Left lung (tissue), 10 donors: ENCODE results near the gene USP5. TPM values are rescaled to one million over a fixed set of nuclear protein-coding genes. Genes with fewer than 3 reads are reported as not detected.
"Not testable (repeated sequence)": the region's sequence is repeated elsewhere in the genome, so short reads cannot be mapped to it uniquely, and the experiment has no call there.

Source experiments
- ATAC-seq: fragments of 200-7000 bp; cut with Tn5 transposase; one replicate; pipeline ENCODE4 v1.9.1; 2020; ENCODE audit warnings: moderate library complexity
- DNase-seq, 4 donors: peaks; one replicate each; pipeline ENCODE4 v3.0.0-alpha.2; 2013 to 2020
- H3K27ac ChIP-seq, 2 donors: fragments of 200-600 bp; sonication (generic) in 1 of 2; one replicate each; pipeline versions ENCODE4 v1.5.0 to v1.8.0; 2020 to 2021
- H3K27me3 ChIP-seq, 2 donors: fragments of 200-600 bp; sonication (generic) in 1 of 2; one replicate each; pipeline versions ENCODE4 v1.5.0 to v1.8.0; 2020 to 2021
- H3K36me3 ChIP-seq, 2 donors: fragments of 200-600 bp; sonication (generic) in 1 of 2; one replicate each; pipeline versions ENCODE4 v1.5.0 to v1.8.0; 2020 to 2021
- H3K4me1 ChIP-seq, 2 donors: fragments of 200-600 bp; one replicate each; pipeline ENCODE4 v1.8.0; 2021
- H3K4me3 ChIP-seq, 2 donors: fragments of 200-600 bp; sonication (generic) in 1 of 2; one replicate each; pipeline versions ENCODE4 v1.5.0 to v1.8.0; 2020 to 2021; ENCODE audit warnings: mild to moderate bottlenecking in 1 of 2
- H3K9me3 ChIP-seq, 2 donors: fragments of 200-600 bp; sonication (generic) in 1 of 2; one replicate each; pipeline versions ENCODE4 v1.5.0 to v1.8.0; 2020 to 2021
- intact Hi-C, 2 donors: fragments of 100-400 bp; cut with DNase I; formaldehyde crosslinking; loops; one replicate each; pipeline versions ENCODE4 v1.11.2 to v1.14.2; 2022
- polyA plus RNA-seq, 6 donors: library from polyadenylated mRNA; unstranded; fragments of 120-200 nt; gene quantifications; one replicate each; pipeline ENCODE4 v1.2.1, GENCODE V29; 2013; ENCODE audit not compliant: insufficient read length in 6 of 6
- total RNA-seq, 2 donors: library from RNA; stranded (reverse); fragmentation: NEBNext Ultra II Directional; extraction: Animal tissue kit (Norgen Biotek cat#: 25700); gene quantifications; one replicate each; pipeline ENCODE4 v1.2.1, GENCODE V29; 2021
- TF ChIP-seq, protein P1 (sequence below), 2 donors: fragments of 200-600 bp; sonication (generic) in 1 of 2; IDR thresholded peaks; one replicate each; pipeline versions ENCODE4 v1.5.0 to v1.8.0; 2021; ENCODE audit warnings: antibody characterized with exemption in 2 of 2
- donor health status: DM: no; HTN: yes; CAD: no.
- donor health status: DM: no; HTN: no; CAD: no.

USP5 gene
- total and polyA plus RNA-seq, 8 donors: 50.8 to 90.2 (median 59.7) TPM

DNA sequence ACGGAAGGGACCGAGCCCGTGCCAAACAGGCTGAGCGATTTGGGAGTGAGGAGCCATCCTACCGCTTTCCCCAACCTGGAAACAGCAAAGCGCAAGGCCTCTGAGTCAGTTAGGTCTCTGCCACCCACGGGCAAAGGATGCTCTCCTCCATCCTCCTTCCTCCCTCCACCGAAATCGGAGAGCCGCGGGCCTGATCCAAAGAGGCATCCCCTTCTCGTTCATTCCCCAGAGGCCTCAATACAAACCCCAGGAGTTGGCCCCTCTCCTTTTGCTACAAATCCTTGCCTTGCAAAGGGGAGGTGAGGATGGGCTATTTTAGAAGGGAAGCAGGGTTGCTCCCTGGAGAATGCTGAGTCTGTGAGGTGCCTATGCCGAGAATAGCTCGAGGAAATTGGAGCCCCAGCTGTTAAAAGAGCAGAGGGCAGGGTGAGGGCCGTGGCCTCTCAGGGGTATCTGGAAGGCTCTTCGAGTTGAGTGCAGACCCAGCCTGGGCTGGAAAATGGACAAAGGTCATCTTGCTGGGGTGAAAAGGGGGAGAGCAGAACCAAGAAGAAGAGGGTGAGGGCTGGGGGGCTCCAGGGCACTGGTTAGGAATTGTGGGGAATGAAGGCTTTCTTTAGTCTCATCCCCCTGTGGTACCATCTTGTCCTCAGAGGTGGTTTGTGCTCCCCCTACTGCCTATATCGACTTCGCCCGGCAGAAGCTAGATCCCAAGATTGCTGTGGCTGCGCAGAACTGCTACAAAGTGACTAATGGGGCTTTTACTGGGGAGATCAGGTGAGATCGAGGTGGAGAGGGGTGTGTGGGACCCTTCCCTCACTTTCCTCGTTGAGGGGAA, 16.5 kb downstream of the USP5 start:
- Histone ChIP-seq H3K4me1 (peaks cover 31 to 50% of the 10 kb centered on the region in 2 donors), H3K4me3 (peak overlapping the region; percentile 100), H3K27me3 (no peaks in the 10 kb centered on the region), H3K9me3 (no peaks in the 10 kb centered on the region), H3K27ac (peak overlapping the region; percentile 95 to 96), H3K36me3 (peaks cover 0 to 52% of the 10 kb centered on the region in 2 donors)
- TF ChIP-seq, protein P1, sequence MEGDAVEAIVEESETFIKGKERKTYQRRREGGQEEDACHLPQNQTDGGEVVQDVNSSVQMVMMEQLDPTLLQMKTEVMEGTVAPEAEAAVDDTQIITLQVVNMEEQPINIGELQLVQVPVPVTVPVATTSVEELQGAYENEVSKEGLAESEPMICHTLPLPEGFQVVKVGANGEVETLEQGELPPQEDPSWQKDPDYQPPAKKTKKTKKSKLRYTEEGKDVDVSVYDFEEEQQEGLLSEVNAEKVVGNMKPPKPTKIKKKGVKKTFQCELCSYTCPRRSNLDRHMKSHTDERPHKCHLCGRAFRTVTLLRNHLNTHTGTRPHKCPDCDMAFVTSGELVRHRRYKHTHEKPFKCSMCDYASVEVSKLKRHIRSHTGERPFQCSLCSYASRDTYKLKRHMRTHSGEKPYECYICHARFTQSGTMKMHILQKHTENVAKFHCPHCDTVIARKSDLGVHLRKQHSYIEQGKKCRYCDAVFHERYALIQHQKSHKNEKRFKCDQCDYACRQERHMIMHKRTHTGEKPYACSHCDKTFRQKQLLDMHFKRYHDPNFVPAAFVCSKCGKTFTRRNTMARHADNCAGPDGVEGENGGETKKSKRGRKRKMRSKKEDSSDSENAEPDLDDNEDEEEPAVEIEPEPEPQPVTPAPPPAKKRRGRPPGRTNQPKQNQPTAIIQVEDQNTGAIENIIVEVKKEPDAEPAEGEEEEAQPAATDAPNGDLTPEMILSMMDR (IDR thresholded peaks at IDR 0.05): no peak
- intact Hi-C loops: no loop called here
- no peak for DNase-seq
- no peak for ATAC-seq

DNA sequence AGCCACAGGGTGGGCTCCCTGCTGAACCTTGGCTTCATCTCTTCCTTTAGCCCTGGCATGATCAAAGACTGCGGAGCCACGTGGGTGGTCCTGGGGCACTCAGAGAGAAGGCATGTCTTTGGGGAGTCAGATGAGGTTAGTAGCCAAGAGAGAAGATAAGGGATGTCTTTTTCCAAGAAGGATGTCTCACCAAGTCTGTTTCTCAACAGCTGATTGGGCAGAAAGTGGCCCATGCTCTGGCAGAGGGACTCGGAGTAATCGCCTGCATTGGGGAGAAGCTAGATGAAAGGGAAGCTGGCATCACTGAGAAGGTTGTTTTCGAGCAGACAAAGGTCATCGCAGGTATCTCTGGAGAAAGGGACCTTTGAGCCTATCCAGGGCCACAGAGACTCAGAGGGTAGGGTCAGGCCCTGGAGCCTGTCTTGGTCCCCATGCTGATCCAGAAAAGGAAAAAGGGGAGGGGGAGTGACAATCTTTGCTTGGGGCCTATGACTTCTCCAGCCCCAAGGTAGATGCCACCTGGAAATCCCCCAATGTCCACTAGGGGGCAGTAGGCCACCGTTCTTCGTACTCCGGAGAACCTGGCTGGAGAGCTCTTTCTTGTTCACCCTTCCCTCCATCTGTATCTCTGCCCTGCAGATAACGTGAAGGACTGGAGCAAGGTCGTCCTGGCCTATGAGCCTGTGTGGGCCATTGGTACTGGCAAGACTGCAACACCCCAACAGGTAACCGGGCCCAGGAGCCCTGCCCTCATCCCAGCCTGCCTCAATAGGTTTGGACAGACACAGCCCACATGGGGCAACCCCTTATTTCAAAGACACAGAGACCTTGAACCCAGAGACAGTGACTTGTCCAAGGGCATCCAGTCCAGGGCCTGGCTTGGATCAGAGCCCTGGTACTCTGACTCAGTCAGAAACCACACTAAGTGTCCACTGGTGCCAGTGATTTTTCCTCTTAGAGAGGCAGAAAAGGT, 17.4 kb downstream of the USP5 start:
- peak overlapping the region in 1 of 2 donors; percentile 95 for H3K27ac ChIP-seq
- peak; percentile 4 for ATAC-seq
- DNase-seq: peak in 3 of 4 donors; percentile 64 to 86 (median 79)
- intact Hi-C loops: no loop called here
- H3K36me3 ChIP-seq: peaks cover 0 to 43% of the 10 kb centered on the region in 2 donors
- H3K4me1 ChIP-seq: peaks cover 31 to 58% of the 10 kb centered on the region in 2 donors
- TF ChIP-seq, protein P1 (IDR thresholded peaks at IDR 0.05): peak; percentile 89 to 94
- no peaks in the 10 kb centered on the region for H3K9me3 ChIP-seq
- peak overlapping the region; percentile 100 for H3K4me3 ChIP-seq
- no peaks in the 10 kb centered on the region for H3K27me3 ChIP-seq

DNA sequence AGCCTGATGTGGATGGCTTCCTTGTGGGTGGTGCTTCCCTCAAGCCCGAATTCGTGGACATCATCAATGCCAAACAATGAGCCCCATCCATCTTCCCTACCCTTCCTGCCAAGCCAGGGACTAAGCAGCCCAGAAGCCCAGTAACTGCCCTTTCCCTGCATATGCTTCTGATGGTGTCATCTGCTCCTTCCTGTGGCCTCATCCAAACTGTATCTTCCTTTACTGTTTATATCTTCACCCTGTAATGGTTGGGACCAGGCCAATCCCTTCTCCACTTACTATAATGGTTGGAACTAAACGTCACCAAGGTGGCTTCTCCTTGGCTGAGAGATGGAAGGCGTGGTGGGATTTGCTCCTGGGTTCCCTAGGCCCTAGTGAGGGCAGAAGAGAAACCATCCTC, 18.4 kb downstream of the USP5 start:
- peak overlapping the region in 1 of 2 donors; percentile 91 for H3K27ac ChIP-seq
- H3K36me3 ChIP-seq: peaks cover 0 to 36% of the 10 kb centered on the region in 2 donors
- intact Hi-C loops, DNase-seq, H3K4me3 ChIP-seq, H3K27me3 ChIP-seq, H3K9me3 ChIP-seq, ATAC-seq: not testable (repeated sequence)
- H3K4me1 ChIP-seq: peaks cover 31 to 63% of the 10 kb centered on the region in 2 donors

DNA sequence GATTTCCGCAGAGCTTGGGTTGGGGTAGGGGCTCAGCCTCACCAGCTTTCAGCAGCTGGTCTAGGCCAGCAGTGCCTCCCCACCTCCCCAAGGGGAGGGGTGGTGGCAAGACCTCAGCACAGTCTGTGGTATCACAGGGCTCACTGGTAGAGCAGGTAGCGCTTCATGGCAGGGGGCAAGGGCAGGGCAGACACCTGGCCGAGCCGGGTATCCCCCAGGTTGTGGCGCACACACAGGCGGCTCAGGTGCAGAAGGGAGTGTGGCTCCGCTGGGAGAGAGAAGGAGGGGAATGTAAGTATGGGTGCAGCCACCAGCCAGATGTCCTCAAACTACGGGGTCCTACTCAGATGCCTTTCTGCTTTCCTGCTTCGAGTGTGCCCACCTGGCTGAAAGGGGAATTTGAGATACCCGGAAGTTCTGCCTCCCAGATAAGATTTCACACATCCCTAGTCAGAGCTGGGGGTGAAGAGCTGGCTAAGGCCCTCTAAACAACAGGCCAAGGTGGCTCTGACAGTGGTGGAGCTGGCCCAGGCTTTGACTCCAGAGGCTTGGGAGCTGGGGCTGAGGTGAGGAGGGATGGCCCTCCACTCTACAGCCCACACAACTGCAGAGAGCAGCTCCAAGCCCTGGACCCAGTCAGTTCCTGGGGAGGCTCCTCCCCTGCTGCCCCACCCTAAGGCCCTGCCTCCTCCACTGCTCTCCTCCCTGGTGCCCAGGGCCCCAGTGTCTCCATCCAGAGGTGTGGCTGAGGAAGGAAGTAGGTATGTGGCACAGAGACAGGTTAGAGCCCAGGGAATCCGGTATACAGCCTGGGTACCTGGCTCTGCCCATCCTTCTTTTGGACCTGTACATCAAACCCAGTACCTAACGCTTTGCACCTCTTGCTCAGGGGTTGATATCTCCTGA, 19.4 kb downstream of the USP5 start:
- TF ChIP-seq, protein P1 (IDR thresholded peaks at IDR 0.05): no peak
- H3K36me3 ChIP-seq: peaks cover 0 to 36% of the 10 kb centered on the region in 2 donors
- peaks cover 31 to 63% of the 10 kb centered on the region in 2 donors for H3K4me1 ChIP-seq
- no peaks in the 10 kb centered on the region for H3K9me3 ChIP-seq
- no peaks in the 10 kb centered on the region for H3K27me3 ChIP-seq
- peak overlapping the region; percentile 91 for H3K27ac ChIP-seq
- peak overlapping the region; percentile 74 to 82 for H3K4me3 ChIP-seq
- peak; percentile 27 for ATAC-seq
- DNase-seq: peak in 2 of 4 donors; percentile 73 to 86
- intact Hi-C loops: no loop called here
